Measurements from ENCODE around the gene NOP56. TPM values are rescaled to one million over a fixed set of nuclear protein-coding genes. Genes with fewer than 3 reads are reported as not detected.

Gene NOP56
- total RNA-seq, 1 donor from 2014 or later = 103 TPM

GRCh38 chr20:2703716-2704475 is 51.5 kb downstream of the NOP56 start:
- H3K9me3 Mint-ChIP-seq (ENCODE audit: low read depth) = no peaks in the 10 kb centered on the region
- peak; percentile 63 for DNase-seq (ENCODE audit: low spot score)
- no peaks in the 10 kb centered on the region for H3K4me1 Mint-ChIP-seq (ENCODE audit: low read depth)
- H3K36me3 Mint-ChIP-seq (ENCODE audit: low read depth) = peaks cover 5% of the 10 kb centered on the region
- peaks cover 38% of the 10 kb centered on the region for H3K27me3 Mint-ChIP-seq (ENCODE audit: low read depth)
- no peak overlapping the region for H3K4me3 Mint-ChIP-seq (ENCODE audit: unreplicated experiment)
- TF ChIP-seq CTCF (IDR thresholded peaks at IDR 0.05) = no peak
- H3K27ac Mint-ChIP-seq (ENCODE audit: unreplicated experiment) = no peak overlapping the region

GRCh38 chr20:2705931-2706645 is 53.7 kb downstream of the NOP56 start:
- no peak for TF ChIP-seq CTCF (IDR thresholded peaks at IDR 0.05)
- H3K4me3 Mint-ChIP-seq (ENCODE audit: unreplicated experiment) = no peak overlapping the region
- DNase-seq (ENCODE audit: low spot score) = peak; percentile 63
- H3K9me3 Mint-ChIP-seq (ENCODE audit: low read depth) = no peaks in the 10 kb centered on the region
- H3K4me1 Mint-ChIP-seq (ENCODE audit: low read depth) = no peaks in the 10 kb centered on the region
- no peak overlapping the region for H3K27ac Mint-ChIP-seq (ENCODE audit: unreplicated experiment)
- peaks cover 2% of the 10 kb centered on the region for H3K36me3 Mint-ChIP-seq (ENCODE audit: low read depth)
- peaks cover 30% of the 10 kb centered on the region for H3K27me3 Mint-ChIP-seq (ENCODE audit: low read depth)

DNA sequence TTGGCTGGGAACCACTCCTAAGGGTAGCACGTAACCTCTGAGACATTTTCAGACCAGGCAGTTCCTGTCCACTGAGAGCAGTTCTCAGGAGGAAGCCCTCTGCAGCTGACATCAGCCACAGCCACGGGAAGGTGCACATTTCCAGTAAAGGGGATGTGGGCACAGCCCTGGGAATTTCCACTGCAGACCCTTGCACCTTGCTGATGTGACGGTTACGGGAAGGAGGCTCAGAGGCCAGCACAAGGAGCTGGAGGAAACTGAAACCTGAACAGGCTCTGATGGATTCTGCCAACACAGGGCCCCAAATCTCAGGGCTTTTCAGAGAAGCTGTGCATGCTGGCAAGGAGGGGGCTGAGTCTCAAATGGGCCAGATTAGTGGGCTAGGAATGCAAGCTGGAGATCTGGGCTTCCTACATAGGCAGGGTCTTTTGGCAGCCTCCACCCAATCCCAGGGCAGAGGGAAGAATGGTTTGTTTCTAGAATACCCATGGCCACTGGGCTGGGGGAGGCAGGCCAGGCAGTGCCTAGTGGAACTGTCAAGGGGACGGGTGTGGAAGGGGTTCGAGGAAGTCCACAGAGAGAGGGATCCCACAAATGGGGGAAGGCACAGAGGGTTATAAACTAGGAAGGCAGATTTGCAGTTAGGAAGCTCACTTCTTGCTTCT is 54.4 kb downstream of the NOP56 start:
- Mint-ChIP-seq H3K4me3 (ENCODE audit: unreplicated experiment) (no peak overlapping the region), H3K27ac (ENCODE audit: unreplicated experiment) (no peak overlapping the region), H3K4me1 (ENCODE audit: low read depth) (no peaks in the 10 kb centered on the region), H3K27me3 (ENCODE audit: low read depth) (peaks cover 25% of the 10 kb centered on the region), H3K36me3 (ENCODE audit: low read depth) (peaks cover 2% of the 10 kb centered on the region), H3K9me3 (ENCODE audit: low read depth) (no peaks in the 10 kb centered on the region)
- TF ChIP-seq CTCF (IDR thresholded peaks at IDR 0.05) = no peak
- peak; percentile 41 for DNase-seq (ENCODE audit: low spot score)

DNA sequence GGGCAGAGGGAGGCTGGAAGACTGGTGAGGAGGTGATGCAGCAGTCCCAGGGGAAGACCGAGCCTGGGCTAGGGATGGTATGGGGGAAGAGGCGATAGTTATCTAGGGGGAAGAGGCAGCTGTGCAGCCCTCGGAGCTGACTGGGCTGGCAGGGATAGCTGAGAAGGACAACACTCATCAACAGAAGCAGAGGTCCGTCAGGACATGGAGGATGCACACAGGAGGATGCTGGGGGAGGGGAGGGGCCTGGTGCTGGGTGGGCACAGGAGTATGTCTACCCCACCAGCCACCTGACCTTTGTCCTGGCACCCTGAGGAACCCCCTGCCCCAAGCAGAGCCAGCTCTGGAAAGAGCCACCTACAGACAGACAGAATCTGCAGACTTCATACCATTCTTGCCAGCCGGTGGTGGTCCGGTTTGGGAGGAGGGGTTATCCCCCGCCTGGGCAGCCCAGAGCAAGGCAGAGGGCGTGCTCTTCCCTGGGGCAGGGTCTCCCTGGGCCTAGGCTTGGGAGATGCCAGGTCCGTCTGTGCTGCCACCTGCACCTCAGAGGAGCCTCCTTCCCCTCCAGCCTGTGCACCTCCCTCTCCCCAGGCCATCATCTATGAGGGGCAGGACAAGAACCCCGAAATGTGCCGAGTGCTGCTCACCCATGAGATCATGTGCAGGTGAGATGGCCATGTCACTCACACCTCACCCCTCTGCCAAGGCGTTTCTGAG is 55.1 kb downstream of the NOP56 start:
- TF ChIP-seq CTCF (IDR thresholded peaks at IDR 0.05) = no peak
- H3K27me3 Mint-ChIP-seq (ENCODE audit: low read depth) = peaks cover 23% of the 10 kb centered on the region
- H3K27ac Mint-ChIP-seq (ENCODE audit: unreplicated experiment) = no peak overlapping the region
- peak; percentile 66 for DNase-seq (ENCODE audit: low spot score)
- H3K4me1 Mint-ChIP-seq (ENCODE audit: low read depth) = no peaks in the 10 kb centered on the region
- H3K4me3 Mint-ChIP-seq (ENCODE audit: unreplicated experiment) = no peak overlapping the region
- H3K36me3 Mint-ChIP-seq (ENCODE audit: low read depth) = peaks cover 2% of the 10 kb centered on the region
- H3K9me3 Mint-ChIP-seq (ENCODE audit: low read depth) = no peaks in the 10 kb centered on the region

Small RNA genes within 50 kb of the gene (microRNA-seq; reads per million reads assigned to microRNA genes)
- gene MIR1292 (ENCODE audit: borderline number of aligned reads) = 16.6 reads per million, percentile 32 among the genes with 10 or more reads in this experiment

Other genes starting within 250 kb of the NOP56 start
- 99.8 to 103 TPM (median 103 TPM) in 3 replicates for gene SNRPB, start 181.8 kb upstream of the NOP56 start, total RNA-seq
- gene ZNF343, start 143.7 kb upstream of the NOP56 start, total RNA-seq = 9.6 to 12.2 TPM (median 11.5 TPM) in 3 replicates
- not detected in 3 replicates for gene TMC2, start 116.1 kb upstream of the NOP56 start, total RNA-seq
- gene IDH3B, start 11.6 kb downstream of the NOP56 start, total RNA-seq = 56.5 to 65.9 TPM (median 57.1 TPM) in 3 replicates
- gene EBF4, start 40.1 kb downstream of the NOP56 start, total RNA-seq = 8.0 to 15.2 TPM (median 11.4 TPM) in 3 replicates
- gene CPXM1, start 148.0 kb downstream of the NOP56 start, total RNA-seq = 6.2 to 6.4 TPM (median 6.3 TPM) in 3 replicates
- not detected in 3 replicates for gene C20orf141, start 162.4 kb downstream of the NOP56 start, total RNA-seq
- gene TMEM239, start 163.7 kb downstream of the NOP56 start, total RNA-seq = not detected in 3 replicates
- 34.0 to 45.8 TPM (median 37.3 TPM) in 3 replicates for gene PCED1A, start 188.0 kb downstream of the NOP56 start, total RNA-seq
- 29.9 to 40.7 TPM (median 32.7 TPM) in 3 replicates for gene VPS16, start 188.1 kb downstream of the NOP56 start, total RNA-seq
- gene PTPRA, start 220.8 kb downstream of the NOP56 start, total RNA-seq = 54.3 to 68.4 TPM (median 54.3 TPM) in 3 replicates